Mesendoderm (in vitro differentiated cells): Measurements from ENCODE around the gene DNAH5.

Experiments used
- DNase-seq: peaks from one replicate; pipeline ENCODE4 v3.0.0; 2013
- H2AK5ac ChIP-seq: 2 replicates; pipeline ENCODE4 v1.6.1; 2013; ENCODE audit warnings: low read length, inconsistent platforms
- H2BK120ac ChIP-seq: 2 replicates; pipeline ENCODE4 v1.6.1; 2013; ENCODE audit warnings: low read depth, mild to moderate bottlenecking, low read length, moderate library complexity, mixed read lengths
- H2BK15ac ChIP-seq: replicated peaks from 2 replicates; pipeline ENCODE4 v1.6.1; 2013; ENCODE audit warnings: low read depth, mild to moderate bottlenecking, moderate library complexity
- H2BK5ac ChIP-seq: 2 replicates; pipeline ENCODE4 v1.6.1; 2013; ENCODE audit warnings: low read length, inconsistent platforms
- H3K18ac ChIP-seq: 2 replicates; pipeline ENCODE4 v1.6.1; 2013; ENCODE audit warnings: mild to moderate bottlenecking, low read length, mixed read lengths
- H3K23ac ChIP-seq: one replicate; pipeline ENCODE4 v1.6.1; 2013; ENCODE audit warnings: low read length
- H3K27ac ChIP-seq: 2 replicates; pipeline ENCODE4 v1.5.1; 2013; ENCODE audit warnings: low read depth, mild to moderate bottlenecking, inconsistent platforms, low read length, moderate library complexity
- H3K27me3 ChIP-seq: 2 replicates; pipeline ENCODE4 v1.6.1; 2013; ENCODE audit warnings: low read length, control low read depth, mild to moderate bottlenecking, inconsistent platforms; ENCODE audit not compliant: insufficient read depth, poor library complexity
- H3K36me3 ChIP-seq: 2 replicates; pipeline ENCODE4 v1.6.1; 2013; ENCODE audit warnings: low read length, inconsistent platforms; ENCODE audit not compliant: control insufficient read depth, insufficient read depth
- H3K4ac ChIP-seq: one replicate; pipeline ENCODE4 v1.6.1; 2013; ENCODE audit warnings: low read depth, mild to moderate bottlenecking, low read length, moderate library complexity
- H3K4me1 ChIP-seq: 2 replicates; pipeline ENCODE4 v1.6.1; 2013; ENCODE audit warnings: low read depth, low read length, inconsistent platforms; ENCODE audit not compliant: control insufficient read depth
- H3K4me2 ChIP-seq: 2 replicates; pipeline ENCODE4 v1.6.1; 2013; ENCODE audit warnings: low read length
- H3K4me3 ChIP-seq: 2 replicates; pipeline ENCODE4 v1.5.1; 2013; ENCODE audit warnings: mild to moderate bottlenecking, low read length
- H3K56ac ChIP-seq: one replicate; pipeline ENCODE4 v1.6.1; 2013; ENCODE audit warnings: low read length
- H3K79me1 ChIP-seq: 2 replicates; pipeline ENCODE4 v1.6.1; 2013; ENCODE audit warnings: low read length, inconsistent platforms
- H3K79me2 ChIP-seq: 2 replicates; pipeline ENCODE4 v1.6.1; 2013; ENCODE audit warnings: mild to moderate bottlenecking, low read length; ENCODE audit not compliant: control insufficient read depth, insufficient read depth
- H3K9ac ChIP-seq: 2 replicates; pipeline ENCODE4 v1.6.1; 2013; ENCODE audit warnings: low read length, inconsistent platforms
- H4K5ac ChIP-seq: one replicate; pipeline ENCODE4 v1.6.1; 2013; ENCODE audit warnings: low read length
- H4K8ac ChIP-seq: one replicate; pipeline ENCODE4 v1.6.1; 2013; ENCODE audit warnings: low read depth, mild to moderate bottlenecking, control low read depth, low read length, moderate library complexity
- WGBS: extraction: QIAGEN DNeasy Blood & Tissue Kit; methylation state at CpG from one replicate; pipeline ENCODE4 v1.1.7; 2013; ENCODE audit warnings: low lambda C conversion rate, missing lambda C conversion rate; ENCODE audit not compliant: insufficient coverage; ENCODE audit errors: extremely low coverage; 5-methylcytosine and 5-hydroxymethylcytosine counted together

The DNAH5 gene

DNA sequence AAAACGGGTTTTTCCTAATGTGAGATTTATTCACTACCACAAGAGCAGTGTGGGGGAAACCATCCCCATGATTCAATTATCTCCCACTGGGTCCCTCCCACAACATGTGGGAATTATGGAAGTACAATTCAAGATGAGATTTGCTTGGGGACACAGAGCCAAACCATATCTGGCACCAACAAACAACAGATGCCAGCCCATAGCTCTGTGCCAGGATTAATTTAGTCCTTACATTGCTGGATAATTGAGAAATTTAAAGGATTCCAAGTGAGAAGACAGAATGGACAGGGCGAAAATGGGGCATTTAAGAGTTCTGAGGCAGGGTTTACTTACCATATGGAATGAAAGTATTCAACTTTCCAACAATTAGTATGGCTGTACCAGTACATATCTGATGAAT is 30.8 kb upstream of the DNAH5 start:
- H3K27ac ChIP-seq = no peak overlapping the region
- H4K5ac ChIP-seq = no peak overlapping the region
- H4K8ac ChIP-seq = no peak overlapping the region
- H3K27me3 ChIP-seq = no peaks in the 10 kb centered on the region
- no peaks in the 10 kb centered on the region for H3K36me3 ChIP-seq
- no peak overlapping the region for H3K4me3 ChIP-seq
- no CpG with 5 or more reads among the region's 2 CpGs for WGBS
- no peak for DNase-seq
- H2BK15ac ChIP-seq = no peak overlapping the region
- no peak overlapping the region for H2BK120ac ChIP-seq
- no peak overlapping the region for H3K18ac ChIP-seq
- no peaks in the 10 kb centered on the region for H3K4me1 ChIP-seq
- no peak overlapping the region for H2BK5ac ChIP-seq
- H3K23ac ChIP-seq = no peak overlapping the region
- no peaks in the 10 kb centered on the region for H3K79me1 ChIP-seq
- H2AK5ac ChIP-seq = no peak overlapping the region
- no peak overlapping the region for H3K9ac ChIP-seq
- H3K4ac ChIP-seq = no peak overlapping the region
- H3K56ac ChIP-seq = no peak overlapping the region
- H3K79me2 ChIP-seq = no peaks in the 10 kb centered on the region
- no peak overlapping the region for H3K4me2 ChIP-seq

DNA sequence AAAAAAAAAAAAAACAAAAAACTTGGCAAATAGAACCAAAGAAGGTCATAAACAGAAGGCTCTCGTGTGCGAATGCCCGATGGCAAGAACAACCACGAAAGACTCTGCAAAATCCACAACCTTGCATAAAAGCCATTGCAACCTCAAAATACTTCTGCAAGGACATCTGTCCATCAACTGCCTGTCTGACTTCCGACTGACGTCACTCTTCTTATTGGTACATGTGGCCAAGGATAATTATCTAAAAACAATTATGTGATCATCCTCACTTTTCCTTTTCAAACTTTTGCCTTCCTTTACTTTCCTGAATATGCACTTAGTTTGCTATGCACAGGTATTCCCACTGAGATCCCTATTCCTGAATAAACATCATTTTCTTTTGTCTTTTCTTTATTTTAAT is 29.2 kb upstream of the DNAH5 start:
- H3K4me1 ChIP-seq = no peaks in the 10 kb centered on the region
- no peaks in the 10 kb centered on the region for H3K27me3 ChIP-seq
- H3K23ac ChIP-seq = no peak overlapping the region
- no peak overlapping the region for H2BK15ac ChIP-seq
- no peak overlapping the region for H3K56ac ChIP-seq
- H3K36me3 ChIP-seq = no peaks in the 10 kb centered on the region
- H3K4me2 ChIP-seq = no peak overlapping the region
- no peak overlapping the region for H2BK120ac ChIP-seq
- no peak overlapping the region for H2BK5ac ChIP-seq
- no peak overlapping the region for H3K18ac ChIP-seq
- no peak overlapping the region for H2AK5ac ChIP-seq
- H4K5ac ChIP-seq = no peak overlapping the region
- WGBS = no CpG with 5 or more reads among the region's 6 CpGs
- no peak for DNase-seq
- H4K8ac ChIP-seq = no peak overlapping the region
- no peak overlapping the region for H3K4me3 ChIP-seq
- no peak overlapping the region for H3K4ac ChIP-seq
- no peaks in the 10 kb centered on the region for H3K79me1 ChIP-seq
- no peaks in the 10 kb centered on the region for H3K79me2 ChIP-seq
- no peak overlapping the region for H3K27ac ChIP-seq
- H3K9ac ChIP-seq = no peak overlapping the region

DNA sequence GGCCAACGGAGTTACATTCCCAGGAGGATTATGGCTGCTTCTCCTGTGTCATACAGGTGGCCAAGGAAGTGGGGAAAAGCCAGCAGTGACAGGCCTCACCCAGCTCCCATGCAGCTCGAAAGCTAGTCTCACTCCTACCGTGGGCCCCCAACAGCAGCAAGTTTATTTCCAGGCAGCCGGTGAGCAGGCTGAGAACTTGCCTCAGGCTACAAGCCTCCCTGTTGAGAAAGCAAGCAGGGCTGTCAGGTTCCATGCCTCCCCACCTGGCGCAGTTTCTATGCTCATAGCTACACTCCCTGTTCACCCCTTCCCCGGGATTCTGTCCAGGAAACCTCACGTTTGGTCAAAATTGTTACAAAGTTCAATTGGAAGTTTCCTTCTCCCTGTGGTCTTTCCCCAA is 27.5 kb upstream of the DNAH5 start:
- H3K79me1 ChIP-seq = no peaks in the 10 kb centered on the region
- H3K4me3 ChIP-seq = no peak overlapping the region
- H3K18ac ChIP-seq = no peak overlapping the region
- H3K4me1 ChIP-seq = no peaks in the 10 kb centered on the region
- peak; percentile 18 for DNase-seq
- H4K8ac ChIP-seq = no peak overlapping the region
- no peak overlapping the region for H2BK15ac ChIP-seq
- no peak overlapping the region for H3K4me2 ChIP-seq
- H2AK5ac ChIP-seq = no peak overlapping the region
- no peaks in the 10 kb centered on the region for H3K36me3 ChIP-seq
- no peak overlapping the region for H3K27ac ChIP-seq
- H2BK120ac ChIP-seq = no peak overlapping the region
- no peaks in the 10 kb centered on the region for H3K27me3 ChIP-seq
- no peaks in the 10 kb centered on the region for H3K79me2 ChIP-seq
- no peak overlapping the region for H3K56ac ChIP-seq
- no peak overlapping the region for H3K23ac ChIP-seq
- H3K4ac ChIP-seq = no peak overlapping the region
- no CpG with 5 or more reads among the region's 7 CpGs for WGBS
- H4K5ac ChIP-seq = no peak overlapping the region
- no peak overlapping the region for H2BK5ac ChIP-seq
- no peak overlapping the region for H3K9ac ChIP-seq

DNA sequence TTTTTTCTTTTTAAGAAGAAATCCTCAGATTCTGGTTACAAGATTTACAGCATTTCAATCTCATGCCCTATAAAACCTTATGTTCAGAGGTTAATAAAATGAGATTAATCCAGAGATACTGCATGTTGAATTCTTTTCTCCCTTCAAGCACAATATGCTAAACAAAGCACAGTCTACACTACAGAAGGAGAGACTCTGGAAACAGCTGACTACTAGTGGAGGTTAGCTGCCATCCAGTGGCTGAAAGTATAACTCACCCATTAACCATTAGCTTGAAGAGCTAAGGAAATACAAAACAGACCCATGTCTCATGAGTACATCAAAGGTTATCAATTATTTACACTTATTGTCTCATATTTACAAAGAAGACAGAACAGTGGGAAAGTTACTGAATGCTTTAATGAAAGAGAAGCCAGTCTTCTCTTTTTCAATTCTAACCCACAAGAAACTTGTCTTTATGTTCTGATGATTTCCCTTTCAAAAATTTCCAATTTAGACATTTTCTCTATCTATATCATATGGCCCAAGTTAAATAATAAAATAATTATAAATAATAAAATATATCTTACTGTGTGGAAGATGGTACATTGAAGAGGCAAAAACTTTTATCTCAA is 12.7 kb upstream of the DNAH5 start:
- Histone ChIP-seq H4K5ac (no peak overlapping the region), H2AK5ac (no peak overlapping the region), H3K4ac (no peak overlapping the region), H2BK15ac (no peak overlapping the region), H3K23ac (no peak overlapping the region), H3K56ac (no peak overlapping the region), H3K27me3 (no peaks in the 10 kb centered on the region), H3K27ac (no peak overlapping the region), H3K18ac (no peak overlapping the region), H3K4me2 (no peak overlapping the region), H4K8ac (no peak overlapping the region), H2BK120ac (no peak overlapping the region), H3K79me2 (no peaks in the 10 kb centered on the region), H3K4me1 (no peaks in the 10 kb centered on the region), H3K79me1 (no peaks in the 10 kb centered on the region), H3K36me3 (no peaks in the 10 kb centered on the region), H3K4me3 (no peak overlapping the region), H2BK5ac (no peak overlapping the region), H3K9ac (no peak overlapping the region)
- DNase-seq = peak; percentile 74

DNA sequence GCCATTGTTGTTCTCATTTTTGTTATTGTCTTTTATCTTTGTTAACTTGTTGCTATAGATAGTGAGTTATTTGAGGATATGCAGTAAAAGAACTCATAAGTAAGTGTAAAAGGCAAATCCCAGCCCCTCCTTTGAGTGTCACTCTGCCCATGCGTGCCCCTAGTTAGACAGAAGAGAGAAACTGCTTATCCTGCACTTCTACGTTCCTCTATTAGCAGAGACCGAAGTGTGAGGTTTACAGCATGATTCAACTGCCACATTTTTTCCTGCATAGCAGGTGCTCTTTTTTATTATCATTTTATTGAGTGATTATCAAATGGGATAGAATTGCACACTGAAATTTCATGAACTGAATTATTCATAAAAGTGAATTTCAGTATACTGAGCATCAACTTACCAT is 12.0 kb upstream of the DNAH5 start:
- no peak overlapping the region for H2BK120ac ChIP-seq
- no peak overlapping the region for H3K4me2 ChIP-seq
- no peaks in the 10 kb centered on the region for H3K79me1 ChIP-seq
- H3K27me3 ChIP-seq = no peaks in the 10 kb centered on the region
- no peak overlapping the region for H4K5ac ChIP-seq
- no peak overlapping the region for H4K8ac ChIP-seq
- H3K9ac ChIP-seq = no peak overlapping the region
- no peak overlapping the region for H3K18ac ChIP-seq
- no CpG with 5 or more reads among the region's 3 CpGs for WGBS
- H3K36me3 ChIP-seq = no peaks in the 10 kb centered on the region
- no peak overlapping the region for H3K23ac ChIP-seq
- H3K4me3 ChIP-seq = no peak overlapping the region
- no peak for DNase-seq
- no peak overlapping the region for H3K27ac ChIP-seq
- no peaks in the 10 kb centered on the region for H3K4me1 ChIP-seq
- H2BK15ac ChIP-seq = no peak overlapping the region
- H2AK5ac ChIP-seq = no peak overlapping the region
- no peak overlapping the region for H3K4ac ChIP-seq
- H3K56ac ChIP-seq = no peak overlapping the region
- H2BK5ac ChIP-seq = no peak overlapping the region
- H3K79me2 ChIP-seq = no peaks in the 10 kb centered on the region

DNA sequence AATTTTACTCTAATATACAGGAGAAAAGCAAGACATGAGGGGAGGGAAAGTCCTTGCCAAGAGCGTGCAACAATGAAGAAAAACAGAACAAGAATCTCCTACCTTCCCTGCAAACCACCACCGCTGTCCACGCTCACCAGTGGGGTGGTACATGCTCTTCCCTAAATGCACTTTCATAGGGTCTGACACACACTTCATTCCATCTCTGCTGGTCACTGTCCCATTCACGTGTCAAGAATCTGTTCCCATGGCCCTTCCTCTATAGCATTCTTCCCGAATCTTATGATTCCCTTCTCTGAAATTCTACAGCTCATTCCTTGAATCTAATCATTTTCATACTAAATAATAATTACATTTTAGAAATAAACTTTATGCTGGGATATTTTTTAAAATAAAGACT is 11.4 kb upstream of the DNAH5 start:
- Histone ChIP-seq H3K79me2 (no peaks in the 10 kb centered on the region), H3K23ac (no peak overlapping the region), H3K56ac (no peak overlapping the region), H3K4ac (no peak overlapping the region), H3K27me3 (no peaks in the 10 kb centered on the region), H2BK120ac (no peak overlapping the region), H4K5ac (no peak overlapping the region), H3K4me1 (no peaks in the 10 kb centered on the region), H2AK5ac (no peak overlapping the region), H2BK15ac (no peak overlapping the region), H4K8ac (no peak overlapping the region), H3K36me3 (no peaks in the 10 kb centered on the region), H3K18ac (no peak overlapping the region), H3K27ac (no peak overlapping the region), H3K79me1 (no peaks in the 10 kb centered on the region), H3K4me3 (no peak overlapping the region), H3K4me2 (no peak overlapping the region), H2BK5ac (no peak overlapping the region), H3K9ac (no peak overlapping the region)
- no peak for DNase-seq
- no CpG with 5 or more reads among the region's 5 CpGs for WGBS
